ENCODE data around the gene ZNHIT1.

DNA sequence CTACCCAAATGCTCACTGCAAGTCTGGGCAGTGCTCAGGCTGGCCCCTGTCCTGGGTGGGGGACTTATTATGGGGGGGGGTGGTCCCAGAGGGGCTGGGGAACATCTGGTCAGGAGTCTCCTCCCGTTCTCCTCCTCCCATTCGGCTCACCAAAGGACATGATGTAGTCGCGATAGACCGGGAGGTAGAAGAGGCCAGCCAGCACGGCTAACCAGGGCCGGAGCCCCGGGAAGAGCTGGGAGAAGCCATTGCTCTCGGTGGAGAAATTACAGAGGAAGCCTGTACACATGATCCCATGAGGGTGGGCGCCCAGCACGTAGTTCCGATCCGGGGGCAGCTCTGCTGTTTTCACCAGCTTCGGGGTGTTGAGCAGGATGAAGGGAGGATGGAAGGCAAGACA lies 19.5 kb upstream of the ZNHIT1 start:
- no peak for TF ChIP-seq EZH2 (IDR thresholded peaks at IDR 0.05)
- TF ChIP-seq, protein P1, sequence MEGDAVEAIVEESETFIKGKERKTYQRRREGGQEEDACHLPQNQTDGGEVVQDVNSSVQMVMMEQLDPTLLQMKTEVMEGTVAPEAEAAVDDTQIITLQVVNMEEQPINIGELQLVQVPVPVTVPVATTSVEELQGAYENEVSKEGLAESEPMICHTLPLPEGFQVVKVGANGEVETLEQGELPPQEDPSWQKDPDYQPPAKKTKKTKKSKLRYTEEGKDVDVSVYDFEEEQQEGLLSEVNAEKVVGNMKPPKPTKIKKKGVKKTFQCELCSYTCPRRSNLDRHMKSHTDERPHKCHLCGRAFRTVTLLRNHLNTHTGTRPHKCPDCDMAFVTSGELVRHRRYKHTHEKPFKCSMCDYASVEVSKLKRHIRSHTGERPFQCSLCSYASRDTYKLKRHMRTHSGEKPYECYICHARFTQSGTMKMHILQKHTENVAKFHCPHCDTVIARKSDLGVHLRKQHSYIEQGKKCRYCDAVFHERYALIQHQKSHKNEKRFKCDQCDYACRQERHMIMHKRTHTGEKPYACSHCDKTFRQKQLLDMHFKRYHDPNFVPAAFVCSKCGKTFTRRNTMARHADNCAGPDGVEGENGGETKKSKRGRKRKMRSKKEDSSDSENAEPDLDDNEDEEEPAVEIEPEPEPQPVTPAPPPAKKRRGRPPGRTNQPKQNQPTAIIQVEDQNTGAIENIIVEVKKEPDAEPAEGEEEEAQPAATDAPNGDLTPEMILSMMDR (IDR thresholded peaks at IDR 0.05), result no peak
